Nephron (organoid): Measurements from ENCODE around the gene PDE11A.

ENCODE experiments used
- H3K27ac Mint-ChIP-seq, 3 experiments: 2 replicates each; pipeline ENCODE4 v1.8.0; 2020; ENCODE audit warnings: mixed read lengths in 3 of 3, mild to moderate bottlenecking in 2 of 3, moderate library complexity in 1 of 3
- H3K27me3 Mint-ChIP-seq: 2 replicates; pipeline ENCODE4 v1.8.0; 2021; ENCODE audit warnings: low read depth, mild to moderate bottlenecking, moderate library complexity, mixed read lengths
- H3K36me3 Mint-ChIP-seq: 2 replicates; pipeline ENCODE4 v1.8.0; 2020; ENCODE audit warnings: low read depth, mixed read lengths
- H3K4me1 Mint-ChIP-seq: 2 replicates; pipeline ENCODE4 v1.8.0; 2020; ENCODE audit warnings: mixed read lengths
- H3K4me3 Mint-ChIP-seq, 3 experiments: 2 replicates each; pipeline ENCODE4 v1.8.0; 2020; ENCODE audit warnings: mild to moderate bottlenecking in 3 of 3, mixed read lengths in 3 of 3, moderate library complexity in 2 of 3
- H3K9me3 Mint-ChIP-seq: 2 replicates; pipeline ENCODE4 v1.8.0; 2020; ENCODE audit warnings: mixed read lengths
- CTCF ChIP-seq, 3 experiments: fragments of 200-600 bp; sonication (generic); IDR thresholded peaks; one replicate each; pipeline ENCODE4 v1.5.0; 2021; ENCODE audit warnings: antibody characterized with exemption in 3 of 3; ENCODE audit not compliant: unreplicated experiment in 3 of 3

The PDE11A gene

GRCh38 chr2:177692783-177693269 is 379.8 kb downstream of the PDE11A start:
- H3K9me3 Mint-ChIP-seq, result no peaks in the 10 kb centered on the region
- H3K27ac Mint-ChIP-seq, result peak overlapping the region; percentile 87 to 96 (median 95)
- no peaks in the 10 kb centered on the region for H3K27me3 Mint-ChIP-seq
- TF ChIP-seq CTCF (IDR thresholded peaks at IDR 0.05; ENCODE audit: unreplicated experiment in 3 of 3), result peak in 1 of 3 experiments; percentile 28
- peaks cover 3% of the 10 kb centered on the region for H3K36me3 Mint-ChIP-seq
- peaks cover 43% of the 10 kb centered on the region for H3K4me1 Mint-ChIP-seq
- peak overlapping the region in 1 of 3 experiments; percentile 17 for H3K4me3 Mint-ChIP-seq

GRCh38 chr2:177692042-177692782 is 380.4 kb downstream of the PDE11A start:
- Mint-ChIP-seq H3K9me3 (no peaks in the 10 kb centered on the region), H3K27ac (peak overlapping the region; percentile 87 to 96 (median 95)), H3K27me3 (no peaks in the 10 kb centered on the region), H3K4me1 (peaks cover 43% of the 10 kb centered on the region), H3K4me3 (no peak overlapping the region), H3K36me3 (peaks cover 3% of the 10 kb centered on the region)
- no peak for TF ChIP-seq CTCF (IDR thresholded peaks at IDR 0.05; ENCODE audit: unreplicated experiment in 3 of 3)

DNA sequence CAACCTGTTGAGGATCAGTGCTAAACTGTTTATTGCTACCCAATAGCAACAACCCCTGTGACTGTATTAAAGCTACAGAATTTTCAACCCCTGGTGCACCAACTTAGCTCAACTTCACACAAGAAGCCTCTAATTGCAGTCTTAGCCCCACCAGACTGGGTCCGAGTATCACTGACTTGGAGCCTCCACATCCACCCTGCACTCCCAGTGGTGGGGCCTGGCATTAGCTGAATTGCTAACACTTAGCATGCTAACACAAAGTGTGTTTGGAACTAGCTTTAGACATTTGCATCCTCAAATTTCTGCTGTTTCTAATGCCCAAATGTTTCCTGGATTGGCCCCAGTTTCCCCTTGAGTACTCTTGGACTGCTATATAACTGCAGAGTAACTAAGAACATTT is 381.4 kb downstream of the PDE11A start:
- Mint-ChIP-seq H3K36me3 (no peaks in the 10 kb centered on the region), H3K27me3 (no peaks in the 10 kb centered on the region), H3K27ac (peak overlapping the region; percentile 87 to 96 (median 95)), H3K9me3 (no peaks in the 10 kb centered on the region), H3K4me3 (no peak overlapping the region), H3K4me1 (peaks cover 43% of the 10 kb centered on the region)
- no peak for TF ChIP-seq CTCF (IDR thresholded peaks at IDR 0.05; ENCODE audit: unreplicated experiment in 3 of 3)

- Mint-ChIP-seq H3K4me1 (peaks cover 37% of the 10 kb centered on the region), H3K27me3 (no peaks in the 10 kb centered on the region), H3K36me3 (no peaks in the 10 kb centered on the region), H3K27ac (peak overlapping the region; percentile 73 to 86 (median 78)), H3K4me3 (no peak overlapping the region), H3K9me3 (no peaks in the 10 kb centered on the region)
- no peak for TF ChIP-seq CTCF (IDR thresholded peaks at IDR 0.05; ENCODE audit: unreplicated experiment in 3 of 3)
Measured at GRCh38 chr2:177689623-177690022, 383.0 kb downstream of the PDE11A start.

- Mint-ChIP-seq H3K27ac (peak overlapping the region; percentile 57 to 83 (median 64)), H3K4me3 (no peak overlapping the region), H3K4me1 (peaks cover 29% of the 10 kb centered on the region), H3K36me3 (no peaks in the 10 kb centered on the region), H3K27me3 (no peaks in the 10 kb centered on the region), H3K9me3 (no peaks in the 10 kb centered on the region)
- TF ChIP-seq CTCF (IDR thresholded peaks at IDR 0.05; ENCODE audit: unreplicated experiment in 3 of 3), result no peak
Measured at GRCh38 chr2:177688844-177689243, 383.7 kb downstream of the PDE11A start.

DNA sequence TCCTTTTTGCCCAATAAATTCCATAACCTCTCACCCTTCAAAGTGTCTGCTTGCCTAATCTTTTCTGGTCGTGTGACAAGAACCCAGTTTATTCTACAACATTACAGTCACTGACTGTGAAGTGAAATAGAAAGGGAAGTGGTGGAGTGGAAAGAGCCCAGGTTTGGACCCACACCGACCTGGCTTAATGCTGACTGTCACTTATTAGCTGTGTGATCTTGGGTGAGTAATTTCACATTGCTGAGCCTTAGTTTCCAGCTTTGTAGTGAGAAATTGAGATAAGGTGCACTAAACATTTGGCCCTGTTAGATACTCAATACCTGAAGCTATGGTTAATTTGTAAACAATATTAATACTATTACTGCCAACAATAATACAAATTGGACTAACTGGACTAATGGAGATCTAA is 388.9 kb downstream of the PDE11A start:
- H3K27me3 Mint-ChIP-seq, result no peaks in the 10 kb centered on the region
- no peak overlapping the region for H3K4me3 Mint-ChIP-seq
- peaks cover 4% of the 10 kb centered on the region for H3K4me1 Mint-ChIP-seq
- H3K36me3 Mint-ChIP-seq, result no peaks in the 10 kb centered on the region
- no peaks in the 10 kb centered on the region for H3K9me3 Mint-ChIP-seq
- H3K27ac Mint-ChIP-seq, result peak overlapping the region in 2 of 3 experiments; percentile 11 to 59
- TF ChIP-seq CTCF (IDR thresholded peaks at IDR 0.05; ENCODE audit: unreplicated experiment in 3 of 3), result no peak
